ENCODE measurements around the gene ZNF532.

The ZNF532 gene

DNA sequence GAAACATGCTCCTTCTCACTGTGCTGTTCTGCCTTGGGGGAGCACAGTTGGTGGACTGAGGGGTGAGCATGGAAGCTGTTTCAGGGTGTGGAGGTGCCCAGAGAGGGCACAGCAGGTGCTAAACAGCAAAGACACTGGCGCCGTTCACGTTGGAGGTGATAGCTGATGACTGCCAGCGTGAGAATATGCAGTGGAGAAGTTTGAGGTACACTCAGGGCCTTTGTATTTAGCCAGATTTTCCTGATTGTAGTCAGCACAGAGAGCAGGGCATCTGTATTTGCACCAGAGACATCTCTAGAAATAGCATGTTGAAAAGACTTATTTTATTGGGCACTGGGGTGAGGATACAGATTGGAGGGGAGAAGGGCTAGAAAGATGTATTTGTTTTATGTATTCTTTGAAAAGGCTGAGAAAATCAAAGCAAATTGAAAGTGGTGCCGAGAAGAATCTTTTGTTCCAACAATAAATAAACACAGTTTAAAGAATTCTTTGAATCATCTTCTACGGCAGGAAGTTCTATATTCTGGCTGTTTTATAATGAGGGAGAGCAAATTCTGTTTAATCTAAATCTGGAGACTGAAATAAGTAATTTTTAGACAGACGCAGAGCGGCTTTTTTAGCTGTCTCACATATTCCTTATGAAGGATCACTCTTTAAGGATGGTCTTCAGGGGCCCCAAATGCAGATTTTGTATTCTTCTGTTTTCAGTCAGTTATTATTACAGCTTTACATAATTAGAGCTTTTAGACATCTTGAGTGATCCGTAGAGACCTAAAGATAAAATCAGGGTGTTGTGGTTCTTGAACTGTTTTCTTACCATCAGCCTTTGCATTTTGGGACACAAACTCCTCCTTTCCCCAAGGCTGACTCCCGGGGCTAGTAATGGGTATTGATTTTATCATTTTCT lies 7.1 kb downstream of the ZNF532 start:
- DNase-seq = no peak

DNA sequence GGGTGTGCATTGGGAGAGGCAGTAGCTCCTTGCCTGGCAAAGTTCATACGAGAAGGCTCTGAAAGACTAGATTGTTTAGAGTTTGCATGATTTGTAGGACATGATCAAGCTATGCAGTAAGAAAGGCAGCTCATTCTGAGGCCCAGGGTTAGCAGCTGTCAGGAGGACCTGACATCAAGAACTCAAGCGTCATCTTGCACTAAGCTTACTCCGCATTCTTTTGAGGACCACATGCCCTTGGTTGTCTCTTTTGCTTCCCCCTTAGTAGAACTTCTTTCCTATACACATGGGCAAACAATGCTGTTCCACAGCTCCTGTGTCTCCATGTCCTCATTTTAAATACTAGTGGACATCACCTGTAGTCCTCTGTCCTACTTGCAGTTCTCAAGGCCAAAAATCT lies 14.0 kb downstream of the ZNF532 start:
- DNase-seq = no peak

DNA sequence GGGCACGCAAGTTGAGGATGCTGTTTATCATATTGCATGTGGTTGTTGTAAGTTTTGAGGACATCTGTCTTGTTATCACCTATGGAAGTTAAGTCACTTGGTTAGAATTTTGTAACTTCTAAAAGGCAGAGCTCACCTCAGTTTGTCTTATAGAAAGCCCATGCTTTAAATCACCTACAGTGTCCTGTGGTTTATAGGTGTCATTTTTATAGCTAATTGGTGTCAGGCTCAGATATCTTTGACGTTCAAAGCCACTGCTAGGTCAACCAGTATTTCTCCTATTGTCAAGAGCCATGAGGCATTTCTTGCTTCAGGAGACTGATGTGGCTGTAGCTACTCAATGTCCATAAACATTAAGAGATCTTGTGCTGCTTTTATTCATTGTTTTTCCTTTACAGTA lies 16.8 kb downstream of the ZNF532 start:
- DNase-seq = no peak

DNA sequence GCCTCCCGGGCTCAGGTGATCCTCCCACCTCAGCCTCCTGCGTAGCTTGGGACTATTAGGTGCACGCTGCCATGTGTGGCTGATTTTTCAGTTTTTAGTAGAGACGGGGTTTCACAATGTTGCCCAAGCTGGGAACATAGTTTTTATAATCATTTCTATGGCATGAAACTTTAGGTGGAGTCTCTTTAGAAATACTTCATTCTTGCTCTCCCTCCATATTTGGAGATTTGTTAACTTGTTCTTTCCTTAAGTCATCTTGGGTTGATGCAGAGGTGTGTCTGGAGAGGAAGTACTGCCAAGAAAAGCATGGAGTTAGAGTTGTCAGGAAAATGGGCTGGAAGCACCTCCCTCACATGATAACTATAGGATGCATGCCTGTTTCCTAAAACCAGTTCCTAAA lies 17.4 kb downstream of the ZNF532 start:
- DNase-seq = no peak

DNA sequence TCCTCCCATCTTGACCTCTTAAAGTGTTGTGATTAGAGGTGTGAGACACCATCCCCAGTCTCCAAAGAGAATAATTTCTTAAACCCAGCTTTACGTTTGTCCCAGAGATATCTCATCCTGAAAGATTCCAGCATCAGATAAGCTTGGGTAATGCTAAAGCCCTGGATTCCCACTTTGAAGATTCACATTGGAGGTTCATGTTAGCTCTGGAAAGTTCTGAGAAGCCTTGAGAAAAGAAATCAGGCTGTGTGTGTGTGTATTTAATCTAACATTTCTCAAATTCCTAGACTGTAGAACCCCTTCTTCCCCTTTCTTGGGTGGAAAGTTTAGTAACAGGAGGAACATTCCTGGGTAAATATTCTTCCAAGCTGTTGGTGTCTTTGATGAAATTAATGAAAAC lies 18.0 kb downstream of the ZNF532 start:
- DNase-seq = no peak

DNA sequence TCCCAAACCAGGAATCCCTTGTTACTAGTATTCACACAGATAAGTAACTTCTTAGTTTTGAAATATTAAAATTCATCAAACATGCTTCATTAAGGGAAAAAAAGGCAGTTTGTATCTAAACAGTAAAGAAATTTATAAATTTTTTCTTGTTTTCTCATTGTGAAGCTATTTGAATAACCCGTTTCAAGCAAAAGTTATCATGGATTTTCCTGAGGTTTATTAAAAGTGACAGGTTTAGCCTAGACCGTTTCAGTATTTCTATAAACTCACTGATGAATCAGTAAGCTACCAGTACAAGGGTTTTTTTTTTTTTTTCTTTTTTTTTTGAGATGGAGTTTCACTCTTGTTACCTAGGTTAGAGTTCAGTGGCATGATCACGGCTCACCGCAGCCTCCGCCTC lies 20.0 kb downstream of the ZNF532 start:
- DNase-seq = no peak

DNA sequence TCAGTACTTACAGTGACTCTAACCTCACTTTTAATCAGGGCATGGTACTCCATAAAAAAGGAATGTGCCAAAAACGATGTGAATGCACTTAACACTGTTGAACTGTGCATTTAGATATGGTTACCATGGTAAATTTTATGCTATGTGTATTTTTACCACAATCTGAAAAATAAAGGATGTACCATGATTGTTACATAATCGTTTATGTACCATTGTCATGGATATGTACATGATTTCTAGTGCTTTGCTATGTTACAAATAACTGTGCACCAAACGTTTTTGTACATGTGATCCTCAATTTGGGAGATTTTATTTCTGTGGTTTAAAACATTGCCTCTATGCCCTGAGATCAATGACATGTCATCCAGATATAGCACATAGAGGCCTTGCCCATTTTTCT lies 21.8 kb downstream of the ZNF532 start:
- no peak for DNase-seq

DNA sequence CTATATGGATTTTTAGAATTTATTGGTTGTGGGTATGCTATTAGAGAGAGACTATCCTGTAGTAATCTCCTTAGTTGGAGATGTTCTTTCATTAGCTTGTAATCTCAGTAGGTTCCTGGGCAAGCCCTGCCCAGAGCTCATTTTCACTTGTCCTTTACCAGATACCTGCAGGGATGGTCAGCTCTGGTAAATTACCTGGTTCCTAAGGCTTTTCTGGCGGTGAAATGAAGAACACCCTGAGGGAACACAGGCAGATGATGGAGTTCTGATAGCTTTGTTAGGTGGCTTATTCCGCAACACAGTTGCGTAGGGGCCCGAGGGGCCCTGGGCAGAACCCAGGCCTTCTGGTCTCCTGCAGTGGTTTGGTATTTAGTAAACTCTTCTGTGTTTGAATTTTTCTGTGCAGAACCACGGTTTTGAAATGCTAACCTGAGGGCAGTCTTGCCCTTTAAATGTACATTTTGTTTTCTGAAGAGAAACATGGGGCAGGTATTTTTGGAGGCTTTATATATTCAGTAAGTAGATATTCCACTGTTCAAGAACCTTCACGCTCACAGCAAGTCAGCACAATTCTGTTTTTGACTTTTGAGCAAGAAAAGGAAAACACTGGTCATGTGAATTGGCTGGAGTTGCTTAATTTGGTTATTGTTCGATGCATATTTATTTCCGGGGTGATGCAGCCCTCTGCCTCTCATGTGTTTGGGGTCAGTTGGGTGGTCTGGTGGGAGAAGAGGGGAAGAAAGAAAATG lies 22.4 kb downstream of the ZNF532 start:
- no peak for DNase-seq

DNA sequence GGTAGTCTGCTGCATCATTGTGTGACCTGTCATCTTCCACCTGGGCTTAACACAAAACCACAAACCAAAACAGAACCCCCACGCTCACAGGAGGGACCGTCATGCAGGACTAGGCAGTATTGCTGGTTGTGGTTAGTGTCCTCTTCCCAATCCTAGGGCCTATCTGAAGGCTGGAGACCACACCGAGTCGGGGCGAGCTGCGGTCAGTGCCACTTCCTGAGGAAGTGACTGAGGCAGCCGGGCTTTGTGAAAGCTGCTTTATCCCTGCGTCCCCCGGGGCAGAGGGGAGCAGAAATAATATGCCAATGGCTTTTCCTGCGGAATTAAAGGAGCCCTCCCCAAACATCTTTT lies 22.9 kb downstream of the ZNF532 start:
- DNase-seq = no peak

DNA sequence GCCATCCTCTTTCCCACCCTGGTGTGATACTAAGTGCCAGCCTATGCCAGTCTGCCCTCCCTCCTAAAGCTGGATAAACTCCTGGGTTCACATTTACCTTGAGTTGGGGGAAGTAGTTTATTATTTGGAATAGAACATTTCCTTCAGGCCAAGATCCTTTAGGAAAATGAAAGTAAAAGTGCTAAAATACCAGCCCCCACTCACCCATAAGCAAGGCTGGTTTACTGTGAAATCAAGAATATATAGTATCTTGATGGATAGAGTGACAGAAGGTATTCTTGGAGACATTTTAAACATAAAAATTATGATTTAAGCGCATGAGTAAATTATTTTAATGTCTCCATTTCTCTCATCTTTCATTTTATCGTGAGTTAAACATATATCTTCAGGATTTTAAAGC lies 27.1 kb downstream of the ZNF532 start:
- DNase-seq = no peak

DNA sequence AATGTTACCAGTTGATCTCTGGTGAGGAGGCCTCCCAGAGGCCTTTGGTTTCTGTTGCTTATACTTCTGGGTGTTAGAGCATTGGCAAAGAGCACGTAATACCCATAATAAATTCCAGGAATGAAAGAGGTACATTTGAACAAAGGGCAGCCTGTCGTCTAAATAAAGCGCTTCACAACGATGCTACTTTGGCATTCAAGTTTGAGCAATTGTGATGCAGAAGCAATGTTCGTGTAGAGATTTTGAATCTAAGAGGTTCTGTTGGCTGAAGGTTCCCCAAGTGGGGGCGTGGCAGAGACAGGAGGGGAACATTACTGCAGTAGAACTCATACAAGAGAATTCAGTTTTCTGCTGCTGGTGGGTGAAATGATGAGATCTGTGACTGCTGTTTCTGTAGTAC lies 27.8 kb downstream of the ZNF532 start:
- DNase-seq = no peak

DNA sequence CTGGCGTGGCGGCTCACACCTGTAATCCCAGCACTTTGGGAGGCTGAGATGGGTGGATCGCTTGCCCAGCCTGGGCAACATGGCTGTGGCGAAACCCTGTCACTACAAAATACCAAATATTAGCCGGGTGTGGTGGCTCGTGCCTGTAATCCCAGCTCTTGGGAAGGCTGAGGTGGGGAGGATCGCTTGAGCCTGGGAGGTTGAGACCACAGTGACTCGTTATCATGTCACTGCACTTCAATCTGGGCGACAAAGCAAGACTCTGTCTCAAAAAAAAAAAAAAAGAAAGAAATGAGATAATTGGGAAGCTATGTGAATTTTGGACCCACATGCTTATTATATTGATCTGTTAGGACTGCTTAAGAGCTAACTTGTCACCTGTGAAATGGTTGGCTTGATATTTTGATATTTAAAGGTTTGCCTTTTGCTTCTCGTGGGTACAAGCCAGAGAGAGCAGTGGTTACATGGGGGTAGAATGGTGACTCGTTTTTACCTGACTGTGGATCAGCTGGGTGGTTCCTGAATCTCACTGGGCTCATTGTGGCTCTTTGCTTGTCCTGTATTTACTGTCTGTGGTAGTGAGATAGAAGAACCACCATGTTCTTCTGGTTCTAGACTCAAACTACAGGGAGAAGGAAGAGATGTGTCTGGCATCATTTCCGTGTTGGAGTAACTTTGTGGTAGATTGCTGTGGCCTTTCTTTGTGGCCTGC lies 28.9 kb downstream of the ZNF532 start:
- no peak for DNase-seq

DNA sequence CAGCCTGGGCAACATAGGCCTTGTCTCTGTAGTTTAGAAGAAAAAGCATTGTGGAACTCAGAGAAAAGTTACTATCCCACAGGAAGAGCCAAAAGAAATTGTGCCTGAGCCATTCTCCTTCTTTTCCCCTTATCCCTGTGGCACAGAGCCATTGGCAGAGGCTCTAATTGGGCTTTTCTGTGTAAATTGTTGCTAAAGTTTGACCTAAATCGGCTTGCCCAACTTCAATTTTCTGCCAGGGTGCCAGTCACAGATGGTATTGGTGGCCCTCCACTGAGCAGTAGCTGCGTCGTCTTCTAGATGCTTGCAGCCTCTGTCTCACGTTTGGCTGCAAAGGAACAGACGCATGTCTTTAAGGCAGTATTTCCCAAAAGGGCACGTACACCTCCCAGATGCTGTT lies 30.3 kb downstream of the ZNF532 start:
- no peak for DNase-seq

DNA sequence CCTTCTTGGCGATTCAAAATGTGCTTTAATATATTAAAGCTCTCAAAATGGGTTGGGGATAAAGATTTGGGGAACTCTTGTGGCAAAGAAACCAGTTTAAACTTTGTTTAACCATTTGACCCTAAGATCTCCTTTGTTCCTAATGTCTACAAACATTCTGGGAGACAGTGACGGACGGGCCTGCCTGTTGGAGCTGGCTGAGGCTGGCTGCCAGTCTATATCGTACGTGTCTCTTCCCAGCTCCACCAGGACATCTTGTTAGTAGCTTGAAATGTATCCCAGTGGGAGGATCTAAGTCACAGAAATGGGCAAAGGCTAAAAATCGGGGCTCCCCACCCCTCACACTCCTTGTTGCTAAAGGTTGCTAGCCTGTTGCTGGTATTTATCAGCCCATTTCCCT lies 30.7 kb downstream of the ZNF532 start:
- DNase-seq = no peak

DNA sequence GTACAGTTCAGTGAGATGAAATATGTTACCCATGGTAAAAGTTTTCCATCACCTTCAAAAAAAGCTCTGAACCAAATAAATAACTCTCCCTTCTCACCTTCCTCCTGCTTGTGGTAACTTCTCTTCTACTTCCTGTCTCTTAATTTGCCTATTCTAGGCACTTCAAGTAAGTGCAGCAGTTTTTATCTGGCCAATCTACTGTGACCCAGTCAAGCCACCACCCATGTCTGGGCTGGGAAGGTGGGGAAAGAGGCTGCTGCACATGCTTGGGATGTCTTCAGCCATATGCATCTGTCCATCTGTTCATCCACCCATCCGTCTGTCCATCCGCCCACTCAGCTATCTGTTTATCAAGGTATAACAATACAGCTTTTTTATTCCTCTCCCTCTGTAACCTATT lies 31.6 kb downstream of the ZNF532 start:
- no peak for DNase-seq

DNA sequence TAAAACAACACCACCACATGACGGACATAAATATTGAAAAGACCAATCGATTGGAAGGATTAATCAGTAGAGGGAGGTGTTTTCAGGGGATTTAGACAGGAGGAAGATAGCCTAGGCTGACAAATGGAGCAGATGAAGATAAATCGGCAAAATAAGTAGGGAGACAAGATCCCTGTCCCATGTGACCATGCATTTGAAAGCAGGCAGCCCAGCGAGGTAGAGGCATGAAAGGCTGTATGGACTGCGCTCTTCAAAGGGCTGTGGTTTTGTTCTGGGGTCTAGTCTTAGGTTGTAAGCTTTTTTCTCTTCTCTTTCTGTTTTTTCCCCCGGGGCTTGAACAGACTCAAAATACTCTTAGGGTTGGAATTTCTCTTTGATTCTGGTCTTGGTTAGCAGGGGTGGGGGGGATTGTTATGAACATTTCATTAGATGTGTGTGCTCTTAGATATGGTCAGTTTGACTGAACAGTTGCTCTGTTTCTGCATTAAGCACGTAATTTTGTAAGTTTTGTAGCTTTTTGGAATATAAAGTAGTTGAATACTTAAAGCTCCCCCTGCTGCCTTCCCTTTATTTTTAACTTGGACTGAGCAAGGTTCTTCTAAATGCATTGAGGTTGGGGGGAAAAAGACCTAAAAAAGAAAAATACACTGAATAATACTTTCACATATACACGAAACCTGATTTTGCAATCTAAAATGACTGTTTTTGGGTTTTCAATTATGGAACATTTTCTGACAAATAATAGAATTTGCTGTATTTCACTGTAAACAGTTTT lies 32.2 kb downstream of the ZNF532 start:
- no peak for DNase-seq

DNA sequence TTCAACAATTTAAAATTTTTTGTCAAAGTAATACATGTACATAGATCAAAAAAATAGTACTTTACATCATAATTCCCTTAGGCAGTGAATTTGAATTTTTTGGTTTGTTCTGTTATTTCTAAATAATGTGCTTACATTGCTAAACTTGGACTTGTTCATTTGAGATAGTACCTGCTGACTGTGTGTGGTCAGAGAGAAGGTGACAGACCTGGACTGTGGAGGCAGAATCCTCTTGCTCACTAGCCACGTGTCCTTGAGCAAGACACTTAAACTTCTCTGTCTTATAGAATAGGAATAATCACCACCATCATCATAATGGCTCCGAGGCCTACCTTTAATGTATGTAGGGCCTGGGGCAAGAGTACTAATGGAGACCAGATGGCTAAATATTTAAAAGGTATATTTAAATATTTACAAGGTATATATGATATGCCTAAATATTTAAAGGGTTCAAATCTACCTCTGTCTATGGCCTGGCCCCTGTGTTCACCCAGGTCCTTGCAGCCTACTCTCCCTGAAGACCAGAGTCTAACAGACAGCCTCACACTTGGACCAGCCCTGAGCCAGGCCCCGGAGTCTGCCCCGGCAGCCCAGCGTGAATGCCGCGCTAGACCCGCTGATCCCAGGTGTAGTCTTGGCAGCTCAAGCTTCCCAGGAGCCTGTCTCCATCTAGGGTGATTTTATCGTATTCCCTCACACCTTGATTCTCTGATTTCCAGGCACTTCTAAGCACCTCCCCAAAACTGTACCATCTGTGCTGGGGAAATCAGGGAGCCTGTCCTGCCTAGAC lies 33.5 kb downstream of the ZNF532 start:
- DNase-seq = no peak

DNA sequence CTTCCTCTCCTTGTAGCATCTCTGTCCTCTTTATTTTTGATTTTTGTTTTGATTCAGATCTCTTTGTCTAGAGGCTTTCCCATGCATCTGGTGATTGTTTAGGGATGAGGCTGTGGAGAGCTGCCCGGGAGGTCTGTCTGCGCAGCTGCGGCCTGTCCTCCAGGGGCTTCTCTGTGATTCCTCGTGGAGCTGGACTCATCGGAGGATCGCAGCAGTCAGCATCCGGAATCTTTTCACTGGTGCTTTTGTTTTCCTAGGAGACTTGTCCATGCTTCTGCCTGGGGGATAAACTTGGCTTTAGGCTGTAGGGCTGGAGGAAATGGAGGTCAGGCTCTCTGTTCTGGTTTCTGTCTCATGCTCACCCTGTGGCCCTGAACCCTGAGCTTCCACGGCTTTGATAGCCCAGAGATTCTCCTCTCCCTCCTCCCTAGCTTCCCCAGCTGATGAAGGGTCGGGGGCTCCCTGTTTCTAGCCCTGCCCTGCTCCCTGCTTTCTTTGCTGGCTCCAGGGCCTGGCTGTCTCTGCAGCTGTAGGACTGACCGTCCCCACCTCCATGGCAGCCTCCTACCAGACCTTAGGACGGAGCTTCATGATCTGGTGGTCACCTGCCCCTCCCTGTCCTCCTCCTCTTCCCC lies 35.5 kb downstream of the ZNF532 start:
- no peak for DNase-seq

DNA sequence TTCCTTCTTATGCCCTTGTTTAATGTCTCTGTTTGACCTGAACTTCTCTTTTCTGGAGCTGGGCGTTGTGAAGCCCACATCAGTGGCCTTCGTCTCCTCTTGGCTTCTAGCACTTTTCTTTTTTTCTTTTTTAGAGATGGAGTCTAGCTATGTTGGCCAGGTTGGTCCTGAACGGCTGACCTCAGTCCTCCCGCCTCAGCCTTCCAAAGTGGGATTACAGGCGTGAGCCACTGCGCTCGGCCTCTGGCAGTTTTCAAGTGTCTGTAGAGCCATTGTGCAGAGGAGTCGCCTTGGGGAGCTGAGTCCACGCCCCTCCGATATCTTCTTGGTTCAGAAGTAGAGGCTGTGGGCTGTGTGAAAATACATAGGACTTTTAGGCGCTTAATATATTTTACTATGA lies 36.5 kb downstream of the ZNF532 start:
- no peak for DNase-seq

DNA sequence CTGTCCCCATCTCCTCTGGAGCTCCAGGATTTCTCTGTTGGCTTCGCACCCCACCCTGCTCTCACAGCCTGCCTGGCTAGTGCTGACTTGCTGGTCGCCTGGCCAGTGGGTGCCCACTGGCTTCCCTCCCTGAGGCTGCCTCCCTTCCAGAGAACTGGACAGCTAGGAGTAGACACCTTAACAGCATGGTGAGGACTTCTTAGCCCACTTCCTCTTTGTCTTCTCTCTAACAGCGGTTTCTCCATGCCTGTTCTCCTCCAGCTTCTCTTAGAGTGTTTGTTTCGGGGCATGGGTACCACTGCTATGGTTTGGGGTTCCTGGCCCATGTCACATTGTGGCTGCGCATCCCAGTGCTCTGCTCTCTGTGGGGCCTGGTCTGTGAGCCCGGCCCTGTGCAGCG lies 37.1 kb downstream of the ZNF532 start:
- no peak for DNase-seq

DNA sequence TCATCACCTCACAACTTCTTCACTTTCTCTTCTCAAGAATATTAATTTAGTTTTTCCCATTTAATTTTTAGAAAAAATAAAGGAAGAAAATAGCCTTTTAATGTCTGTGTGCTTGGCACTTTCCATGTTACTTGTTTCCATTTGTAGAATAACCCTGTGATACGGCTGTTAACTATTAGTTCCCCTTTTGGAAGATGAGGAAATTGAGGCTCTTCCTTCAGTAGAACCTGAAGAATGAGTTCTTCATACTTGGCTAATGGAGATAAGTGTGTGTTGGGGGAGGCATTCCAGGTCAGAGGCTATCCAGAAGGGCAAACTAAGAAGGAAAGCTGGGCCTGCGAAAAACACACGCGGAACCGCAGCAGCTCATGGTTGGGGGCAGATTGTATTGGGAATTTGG lies 38.3 kb downstream of the ZNF532 start:
- DNase-seq = no peak

DNA sequence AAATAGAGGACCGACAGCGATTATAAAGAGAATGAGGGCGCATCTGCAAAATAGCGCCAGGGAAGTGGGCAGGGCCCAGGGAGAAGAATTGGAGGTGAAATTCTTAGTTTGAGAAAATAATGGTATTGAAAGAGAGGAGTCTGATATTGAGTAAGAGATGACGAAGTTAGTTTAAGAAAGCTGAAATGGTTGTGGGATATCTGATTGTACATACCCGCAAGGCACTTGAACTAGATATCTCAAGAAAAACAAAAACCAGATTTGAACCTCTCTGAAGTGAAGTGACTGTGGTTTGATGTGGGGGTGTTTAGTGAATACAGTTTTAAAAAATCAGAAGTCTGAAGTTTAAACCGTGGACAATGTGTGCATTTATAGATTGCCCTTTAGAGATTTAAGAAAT lies 38.9 kb downstream of the ZNF532 start:
- no peak for DNase-seq
